ENCODE data around the gene TBC1D30.
"Not testable (repeated sequence)": the region's sequence is repeated elsewhere in the genome, so short reads cannot be mapped to it uniquely, and the experiment has no call there.

The TBC1D30 gene, protein sequence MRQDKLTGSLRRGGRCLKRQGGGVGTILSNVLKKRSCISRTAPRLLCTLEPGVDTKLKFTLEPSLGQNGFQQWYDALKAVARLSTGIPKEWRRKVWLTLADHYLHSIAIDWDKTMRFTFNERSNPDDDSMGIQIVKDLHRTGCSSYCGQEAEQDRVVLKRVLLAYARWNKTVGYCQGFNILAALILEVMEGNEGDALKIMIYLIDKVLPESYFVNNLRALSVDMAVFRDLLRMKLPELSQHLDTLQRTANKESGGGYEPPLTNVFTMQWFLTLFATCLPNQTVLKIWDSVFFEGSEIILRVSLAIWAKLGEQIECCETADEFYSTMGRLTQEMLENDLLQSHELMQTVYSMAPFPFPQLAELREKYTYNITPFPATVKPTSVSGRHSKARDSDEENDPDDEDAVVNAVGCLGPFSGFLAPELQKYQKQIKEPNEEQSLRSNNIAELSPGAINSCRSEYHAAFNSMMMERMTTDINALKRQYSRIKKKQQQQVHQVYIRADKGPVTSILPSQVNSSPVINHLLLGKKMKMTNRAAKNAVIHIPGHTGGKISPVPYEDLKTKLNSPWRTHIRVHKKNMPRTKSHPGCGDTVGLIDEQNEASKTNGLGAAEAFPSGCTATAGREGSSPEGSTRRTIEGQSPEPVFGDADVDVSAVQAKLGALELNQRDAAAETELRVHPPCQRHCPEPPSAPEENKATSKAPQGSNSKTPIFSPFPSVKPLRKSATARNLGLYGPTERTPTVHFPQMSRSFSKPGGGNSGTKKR

DNA sequence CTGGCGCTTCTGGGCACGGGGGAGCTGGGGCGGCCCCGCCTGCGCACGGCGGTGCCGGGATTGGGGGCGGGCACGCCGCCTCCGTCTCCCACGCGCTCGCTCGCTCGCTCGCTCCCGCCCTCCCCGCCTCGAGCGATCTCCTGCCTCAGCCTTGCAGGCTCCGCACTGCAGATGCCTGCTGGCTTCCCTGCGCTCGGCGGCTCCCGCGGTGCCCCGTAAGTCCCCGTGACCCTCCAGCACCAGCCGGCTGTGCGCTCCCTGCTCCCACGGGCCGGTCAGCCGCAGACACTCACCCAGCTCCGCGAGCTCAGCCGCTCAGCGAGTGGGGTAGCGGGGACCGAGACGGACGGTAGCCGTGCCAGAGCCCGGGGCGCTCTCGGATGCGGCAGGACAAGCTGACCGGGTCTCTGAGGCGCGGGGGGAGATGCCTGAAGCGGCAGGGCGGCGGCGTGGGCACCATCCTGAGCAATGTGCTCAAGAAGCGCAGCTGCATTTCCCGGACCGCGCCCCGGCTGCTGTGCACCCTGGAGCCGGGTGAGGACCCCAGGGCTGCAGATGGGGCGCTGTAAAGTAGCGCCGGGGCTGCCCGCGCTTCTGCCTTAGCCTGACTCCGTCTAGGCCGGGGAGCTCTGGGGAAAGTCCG lies at the start of gene TBC1D30:
Gene TBC1D30 (plus strand): TSS at position 148 of the 643 bp plus-strand sequence. CDS start 233 bp downstream, at position 381.
- peak; percentile 16 for DNase-seq (ENCODE audit: low read depth)

DNA sequence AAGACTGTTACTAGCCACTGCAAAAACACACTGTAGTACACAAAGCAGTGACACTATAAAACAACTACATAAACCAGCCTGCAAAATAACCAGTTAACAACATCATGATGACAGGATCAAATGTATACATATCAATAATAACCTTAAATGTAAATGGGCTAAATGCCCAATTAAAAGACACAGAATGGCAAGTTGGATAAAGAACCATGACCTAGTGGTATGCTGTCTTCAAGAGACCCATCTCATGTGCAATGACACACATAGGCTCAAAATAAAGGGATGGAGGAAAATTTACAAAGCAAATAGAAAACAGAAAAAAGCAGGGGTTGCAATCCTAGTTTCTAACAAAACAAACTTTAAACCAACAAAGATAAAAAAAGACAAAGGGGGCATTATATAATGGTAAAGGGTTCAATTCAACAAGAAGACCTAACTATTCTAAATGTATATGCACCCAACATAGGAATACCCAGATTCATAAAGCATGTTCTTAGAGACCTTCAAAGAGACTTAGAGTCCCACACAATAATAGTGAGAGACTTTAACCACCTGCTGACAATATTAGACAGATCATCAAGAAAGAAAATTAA lies 49.2 kb upstream of the TBC1D30 start:
- not testable (repeated sequence) for DNase-seq (ENCODE audit: low read depth)

DNA sequence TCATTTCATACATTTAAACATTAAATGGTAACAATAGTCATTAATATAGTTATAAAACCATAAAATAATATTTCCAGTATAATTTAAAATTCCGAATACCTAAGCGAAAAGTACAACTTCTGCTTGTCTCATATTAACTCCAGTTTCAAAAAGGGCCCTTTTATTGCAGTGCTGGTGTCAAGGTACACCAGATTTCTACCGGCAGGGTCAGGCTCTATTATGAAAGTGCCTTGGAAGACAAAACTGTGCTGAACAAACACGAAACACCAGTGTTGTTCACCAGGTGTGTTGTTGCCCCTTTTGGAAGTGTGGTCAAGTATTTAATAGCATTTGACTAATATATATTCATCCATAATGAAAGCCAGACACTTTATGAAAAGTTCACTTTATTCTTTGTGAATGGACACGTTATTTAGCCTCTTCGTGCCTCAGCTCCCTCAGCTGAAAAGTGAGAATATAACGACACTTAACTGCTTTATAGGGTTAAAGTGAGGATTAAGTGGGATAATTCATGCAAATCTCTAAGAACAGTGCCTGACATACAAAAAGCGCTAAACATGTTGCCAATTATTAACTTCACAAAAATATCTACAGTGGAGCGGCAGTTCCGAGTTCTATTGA lies 45.0 kb upstream of the TBC1D30 start:
- no peak for DNase-seq (ENCODE audit: low read depth)

GRCh38 chr12:64780132-64780530 lies 44.3 kb upstream of the TBC1D30 start:
- no peak for DNase-seq (ENCODE audit: low read depth)

DNA sequence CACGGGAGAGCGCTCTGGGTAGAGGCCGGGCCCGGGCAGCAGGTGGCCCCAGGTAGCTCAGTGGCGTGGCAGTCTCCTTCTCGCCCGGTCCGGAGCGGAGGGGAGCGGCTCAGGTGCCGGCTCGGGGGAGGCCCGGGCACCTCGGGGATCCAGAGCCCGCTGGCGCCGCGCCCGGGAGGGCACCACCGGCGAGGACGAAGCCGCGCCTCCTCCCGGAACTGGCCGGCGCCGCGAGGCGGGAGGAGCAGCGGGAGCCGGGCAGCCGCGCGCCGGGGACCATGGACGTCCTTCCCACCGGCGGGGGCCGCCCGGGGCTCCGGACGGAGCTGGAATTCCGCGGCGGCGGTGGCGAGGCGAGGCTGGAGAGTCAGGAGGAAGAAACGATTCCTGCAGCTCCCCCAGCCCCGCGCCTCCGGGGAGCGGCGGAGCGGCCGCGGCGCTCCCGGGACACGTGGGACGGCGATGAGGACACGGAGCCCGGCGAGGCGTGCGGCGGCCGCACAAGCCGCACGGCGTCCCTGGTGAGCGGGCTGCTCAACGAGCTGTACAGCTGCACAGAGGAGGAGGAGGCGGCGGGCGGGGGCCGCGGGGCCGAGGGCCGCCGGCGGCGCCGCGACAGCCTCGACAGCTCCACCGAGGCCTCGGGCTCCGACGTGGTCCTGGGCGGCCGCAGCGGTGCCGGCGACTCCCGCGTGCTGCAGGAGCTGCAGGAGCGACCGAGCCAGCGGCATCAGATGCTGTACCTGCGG lies 43.7 kb upstream of the TBC1D30 start:
- no peak for DNase-seq (ENCODE audit: low read depth)

DNA sequence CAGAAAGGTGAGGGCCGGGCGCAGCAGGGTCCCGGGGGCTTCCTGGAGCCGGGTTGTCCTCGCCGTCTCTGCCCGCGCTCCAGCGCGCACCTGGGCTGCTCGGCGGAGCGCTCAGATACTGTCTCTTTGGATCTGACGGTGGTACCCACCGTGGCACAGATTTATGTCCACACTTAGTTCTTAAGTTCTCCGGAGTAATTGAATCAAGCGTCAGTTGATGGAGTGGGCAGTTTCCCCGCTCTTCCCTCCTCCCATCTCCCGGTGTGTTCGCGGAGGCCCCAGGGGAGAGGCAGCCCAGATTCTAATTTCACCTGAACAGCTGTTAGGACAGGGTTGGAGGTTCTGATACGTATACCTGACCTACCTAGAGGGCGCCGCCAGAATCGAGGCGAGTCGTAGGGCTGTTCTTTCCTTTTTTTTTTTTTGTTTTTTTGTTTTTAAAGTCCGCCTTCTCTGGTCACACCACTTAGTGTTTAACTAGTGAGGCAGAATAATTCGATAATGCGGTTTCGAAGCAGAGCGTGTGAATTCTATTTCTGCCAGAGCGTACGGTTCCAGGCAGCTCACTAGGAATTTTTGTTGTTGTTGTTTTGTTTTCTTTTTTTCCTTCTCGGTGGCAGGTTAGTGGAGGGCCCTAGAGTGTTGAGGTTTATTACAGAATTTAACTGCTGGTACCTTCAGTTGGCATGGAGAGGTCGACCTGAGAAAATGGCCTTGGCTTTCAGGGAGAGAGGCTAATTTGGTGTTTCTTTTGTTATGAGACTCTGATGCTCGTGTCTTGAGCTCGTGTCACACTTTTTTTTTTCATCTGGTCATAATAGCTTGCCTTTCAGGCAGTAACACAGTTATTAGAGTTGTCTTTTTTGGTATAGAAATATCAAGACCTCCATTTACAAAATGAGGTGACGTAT lies 42.9 kb upstream of the TBC1D30 start:
- no peak for DNase-seq (ENCODE audit: low read depth)

- no peak for DNase-seq (ENCODE audit: low read depth)
Measured at GRCh38 chr12:64782191-64782876, 42.1 kb upstream of the TBC1D30 start.

DNA sequence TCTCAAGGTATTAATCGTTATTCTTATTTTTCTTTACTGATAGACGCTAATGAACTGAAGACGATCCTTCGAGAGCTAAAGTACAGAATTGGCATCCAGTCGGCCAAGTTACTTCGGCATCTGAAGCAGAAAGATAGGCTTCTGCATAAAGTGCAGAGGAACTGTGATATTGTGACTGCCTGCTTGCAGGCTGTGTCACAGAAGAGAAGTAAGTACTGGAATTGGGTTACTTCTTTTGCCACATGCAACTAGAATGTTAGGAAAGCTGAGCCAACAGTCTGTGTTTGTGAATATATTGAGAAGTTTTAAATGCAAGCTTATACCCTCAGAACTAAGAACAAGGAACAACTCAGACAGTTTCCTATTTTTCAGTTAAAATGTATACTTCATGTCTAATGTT lies 38.6 kb upstream of the TBC1D30 start:
- no peak for DNase-seq (ENCODE audit: low read depth)

DNA sequence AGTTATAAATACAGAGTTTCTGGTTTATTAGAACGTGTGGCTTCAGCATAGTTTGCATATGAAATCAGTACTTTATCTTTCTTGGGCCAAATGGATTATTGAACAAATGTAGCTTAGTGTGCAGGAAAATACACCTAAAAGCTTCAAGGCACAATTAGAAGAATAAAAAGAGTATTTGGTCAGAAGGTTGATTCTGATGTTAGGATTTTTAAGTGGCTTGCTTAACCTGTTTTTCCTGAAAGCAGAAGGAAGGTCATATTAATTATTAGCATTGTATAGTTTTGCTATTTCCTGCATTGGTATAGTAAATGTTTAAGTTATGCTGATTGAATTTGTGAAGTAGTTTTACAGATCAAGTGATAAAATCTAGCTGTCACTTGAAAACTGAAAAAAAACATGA lies 34.3 kb upstream of the TBC1D30 start:
- DNase-seq (ENCODE audit: low read depth): no peak

- no peak for DNase-seq (ENCODE audit: low read depth)
Measured at GRCh38 chr12:64791036-64791435, 33.4 kb upstream of the TBC1D30 start.

DNA sequence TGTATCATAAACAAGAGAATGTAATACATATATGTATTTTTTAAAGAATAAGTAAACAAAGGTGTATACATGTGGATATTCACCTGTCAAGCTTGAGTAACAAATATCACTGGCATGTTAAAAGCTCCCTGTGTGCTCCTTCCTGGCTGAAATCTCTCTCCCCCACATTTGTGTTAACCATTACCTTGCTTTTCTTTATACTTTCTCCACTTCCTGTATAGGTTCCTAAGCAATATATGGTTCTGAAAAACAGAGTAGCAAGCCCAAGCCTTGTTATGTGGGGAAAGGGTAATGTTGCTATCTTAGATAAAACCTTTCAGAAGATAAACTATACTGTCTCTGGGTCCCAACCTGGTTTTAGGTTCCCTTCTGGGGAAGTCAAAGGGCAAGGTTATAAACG lies 32.3 kb upstream of the TBC1D30 start:
- DNase-seq (ENCODE audit: low read depth): no peak

- DNase-seq (ENCODE audit: low read depth): no peak
Measured at GRCh38 chr12:64793610-64794009, 30.8 kb upstream of the TBC1D30 start.

- no peak for DNase-seq (ENCODE audit: low read depth)
Measured at GRCh38 chr12:64794305-64794704, 30.1 kb upstream of the TBC1D30 start.

GRCh38 chr12:64796205-64796845 lies 28.1 kb upstream of the TBC1D30 start:
- DNase-seq (ENCODE audit: low read depth): peak; percentile 89

DNA sequence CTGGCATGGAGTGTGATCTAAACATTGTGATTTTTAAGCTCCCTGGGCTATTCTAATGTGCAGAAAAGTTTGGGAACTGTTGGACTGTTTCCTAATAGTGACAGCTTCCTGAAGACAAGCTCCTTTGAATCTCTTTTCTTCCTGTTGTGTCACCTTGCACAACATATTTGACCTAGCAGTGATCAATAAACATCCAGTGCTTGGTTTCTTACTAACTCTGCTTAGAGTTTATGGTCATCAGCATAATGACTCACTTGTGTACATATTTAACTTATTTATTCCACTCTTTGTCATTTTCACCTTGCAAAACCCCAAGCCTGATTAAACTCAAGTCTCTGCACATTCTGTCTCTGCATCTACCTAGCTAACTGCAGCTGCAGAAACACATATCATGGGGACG lies 27.3 kb upstream of the TBC1D30 start:
- no peak for DNase-seq (ENCODE audit: low read depth)

GRCh38 chr12:64798165-64798564 lies 26.3 kb upstream of the TBC1D30 start:
- no peak for DNase-seq (ENCODE audit: low read depth)

DNA sequence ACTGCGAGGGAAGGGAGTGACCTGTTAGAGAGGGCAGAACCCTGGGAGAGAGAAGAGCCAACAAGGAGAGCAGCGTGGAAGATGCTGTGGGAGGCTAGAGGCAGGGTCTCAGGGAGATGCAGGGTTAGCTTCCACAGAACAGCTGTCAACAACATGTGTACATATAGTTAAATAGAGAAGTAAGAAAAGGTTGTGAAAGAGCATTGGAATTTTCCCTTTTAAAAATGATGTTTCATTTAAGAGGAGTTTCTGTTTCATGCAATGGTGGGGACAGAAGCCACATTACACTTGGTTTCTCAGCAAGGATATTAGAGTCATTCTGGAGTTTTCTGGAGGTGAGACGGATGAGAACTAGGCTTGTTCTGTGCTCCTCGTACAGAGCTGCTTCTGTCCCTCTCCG lies 23.8 kb upstream of the TBC1D30 start:
- DNase-seq (ENCODE audit: low read depth): no peak

- DNase-seq (ENCODE audit: low read depth): no peak
Measured at GRCh38 chr12:64801381-64801780, 23.1 kb upstream of the TBC1D30 start.

- DNase-seq (ENCODE audit: low read depth): not testable (repeated sequence)
Measured at GRCh38 chr12:64802180-64802775, 22.2 kb upstream of the TBC1D30 start.
